Endothelial cell of umbilical vein (primary cell): ENCODE results near the gene FBXO33. TPM values are rescaled to one million over a fixed set of nuclear protein-coding genes. Genes with fewer than 3 reads are reported as not detected.

ENCODE experiments used
- BruUV-seq: library from RNA; stranded (reverse); fragments of 400-500 nt; replicated peaks from 2 replicates; lab custom pipeline; 2021; lab: Mats Ljungman, UMichigan
- CTCF ChIA-PET: fragments of 300-600, 350-600 bp; sonication (Branson Sonifier 250); formaldehyde crosslinking; loops from one replicate; lab custom pipeline; 2021; ENCODE audit warnings: antibody characterized with exemption, inconsistent platforms; lab: Charles Lee
- POLR2A ChIA-PET: fragments of 300-600, 350-600 bp; sonication (Branson Sonifier 250); formaldehyde crosslinking; loops from one replicate; lab custom pipeline; 2021; ENCODE audit warnings: antibody characterized with exemption, inconsistent platforms; lab: Charles Lee
- DNase-seq: peaks from one replicate; pipeline ENCODE4 v3.0.0-alpha.2; 2011; ENCODE audit warnings: low read depth, low spot score
- FAIRE-seq: peaks from 2 replicates; lab custom pipeline; 2011; peaks lifted over from hg19 to GRCh38; lab: Jason Lieb, UNC
- H2AFZ ChIP-seq: 2 replicates; pipeline ENCODE4 v1.6.0; 2012; ENCODE audit warnings: low read depth, low read length, control low read depth, inconsistent platforms
- H3K27ac ChIP-seq: 2 replicates; pipeline ENCODE4 v1.5.1; 2011; ENCODE audit warnings: low read depth, mild to moderate bottlenecking, control low read depth, low read length, moderate library complexity; ENCODE audit not compliant: insufficient read depth
- H3K27me3 ChIP-seq, 2 experiments: 2 replicates each; pipeline versions ENCODE4 v1.6.0 to v1.6.1; 2011; ENCODE audit warnings: low read length in 2 of 2, mixed read lengths in 1 of 2; ENCODE audit not compliant: control insufficient read depth in 2 of 2, insufficient read depth in 2 of 2
- H3K36me3 ChIP-seq, 2 experiments: 2 replicates in 1 of 2; 3 replicates in 1 of 2; pipeline ENCODE4 v1.5.1; 2011; ENCODE audit warnings: low read length in 2 of 2, mild to moderate bottlenecking in 1 of 2, moderate library complexity in 1 of 2; ENCODE audit not compliant: control insufficient read depth in 2 of 2, insufficient read depth in 2 of 2; ENCODE audit errors: extremely low read depth in 1 of 2
- H3K4me1 ChIP-seq: 3 replicates; pipeline ENCODE4 v1.5.1; 2011; ENCODE audit warnings: mild to moderate bottlenecking, low read length; ENCODE audit not compliant: control insufficient read depth, insufficient read depth; ENCODE audit errors: extremely low read depth
- H3K4me2 ChIP-seq: 2 replicates; pipeline ENCODE4 v1.6.1; 2011; ENCODE audit warnings: low read length, control low read depth, mixed read lengths; ENCODE audit not compliant: insufficient read depth
- H3K4me3 ChIP-seq, 3 experiments: fragments of 200-600 bp in 1 of 3; sonication (generic), shearing (Covaris generic) in 1 of 3; replicated peaks in 1 of 3; 2 replicates each; pipeline ENCODE4 v1.5.1; 2011 to 2016; ENCODE audit warnings: control low read depth in 3 of 3, low read length in 3 of 3, mild to moderate bottlenecking in 2 of 3, inconsistent platforms in 1 of 3, low read depth in 1 of 3, moderate library complexity in 1 of 3; ENCODE audit not compliant: insufficient read depth in 1 of 3
- H3K79me2 ChIP-seq: 2 replicates; pipeline ENCODE4 v1.6.0; 2012; ENCODE audit warnings: low read length, inconsistent platforms; ENCODE audit not compliant: control insufficient read depth, insufficient read depth
- H3K9ac ChIP-seq: replicated peaks from 2 replicates; pipeline ENCODE3; 2011; ENCODE audit warnings: low read length, control low read depth; ENCODE audit not compliant: insufficient read depth; ENCODE audit errors: extremely low read depth
- H3K9me1 ChIP-seq: replicated peaks from 3 replicates; pipeline ENCODE4 v1.6.0; 2011; ENCODE audit warnings: mild to moderate bottlenecking, low read length; ENCODE audit not compliant: control insufficient read depth, insufficient read depth; ENCODE audit errors: extremely low read depth
- H3K9me3 ChIP-seq: replicated peaks from 2 replicates; pipeline ENCODE4 v1.5.1; 2012; ENCODE audit warnings: low read length, inconsistent platforms; ENCODE audit not compliant: control insufficient read depth, insufficient read depth
- H4K20me1 ChIP-seq: replicated peaks from 2 replicates; pipeline ENCODE3; 2011; ENCODE audit warnings: mild to moderate bottlenecking, low read length; ENCODE audit not compliant: control insufficient read depth, insufficient read depth; ENCODE audit errors: extremely low read depth
- CTCF ChIP-seq, 2 donors: IDR thresholded peaks; 1 replicate in 1 of 2; 2 replicates in 1 of 2; pipeline ENCODE4 v1.5.1; 2011; ENCODE audit warnings: low read length in 2 of 2, mild to moderate bottlenecking in 2 of 2, moderate library complexity in 2 of 2, control low read depth in 1 of 2, inconsistent platforms in 1 of 2, low read depth in 1 of 2; ENCODE audit not compliant: insufficient read depth in 1 of 2; ENCODE audit errors: extremely low read depth in 1 of 2
- EZH2 ChIP-seq: IDR thresholded peaks from 2 replicates; pipeline ENCODE4 v1.6.1; 2012; ENCODE audit warnings: borderline replicate concordance, low read depth, mild to moderate bottlenecking, moderate library complexity, low read length, inconsistent platforms; ENCODE audit not compliant: severe bottlenecking
- FOS ChIP-seq: IDR thresholded peaks from 2 replicates; pipeline ENCODE4 v1.6.1; 2011; ENCODE audit warnings: mild to moderate bottlenecking, low read length, moderate library complexity, borderline replicate concordance; ENCODE audit not compliant: insufficient read depth
- GATA2 ChIP-seq: IDR thresholded peaks from 2 replicates; pipeline ENCODE4 v1.7.0; 2011; ENCODE audit warnings: low read depth, mild to moderate bottlenecking, moderate library complexity, mixed read lengths, low read length; ENCODE audit not compliant: insufficient read length, insufficient read depth
- JUN ChIP-seq: IDR thresholded peaks from 2 replicates; pipeline ENCODE4 v1.6.1; 2011; ENCODE audit warnings: borderline replicate concordance, low read depth; ENCODE audit not compliant: insufficient read length, insufficient read depth
- MAX ChIP-seq: IDR thresholded peaks from 2 replicates; pipeline ENCODE4 v1.6.1; 2011; ENCODE audit not compliant: insufficient read depth, insufficient read length
- MYC ChIP-seq: IDR thresholded peaks from one replicate; pipeline ENCODE4 v1.6.1; 2011; ENCODE audit warnings: mild to moderate bottlenecking, low read depth, low read length
- POLR2A ChIP-seq: IDR thresholded peaks from 2 replicates; pipeline ENCODE4 v1.6.1; 2012; ENCODE audit warnings: low read depth, mild to moderate bottlenecking, control low read depth, low read length
- POLR2AphosphoS5 ChIP-seq: IDR thresholded peaks from 2 replicates; pipeline ENCODE4 v1.6.1; 2012; ENCODE audit warnings: low read depth, mild to moderate bottlenecking, control low read depth, low read length, moderate library complexity; ENCODE audit not compliant: insufficient read depth
- dilution Hi-C: fragments of 300-500 bp; cut with MboI; formaldehyde crosslinking; loops from one replicate; pipeline ENCODE4 v1.15.0; 2019; ENCODE audit warnings: low sequenced_read_pairs; ENCODE audit not compliant: extremely low pct_ligation_motif_present
- intact Hi-C: fragments of 100-400 bp; cut with micrococcal nuclease; formaldehyde crosslinking; loops from one replicate; pipeline ENCODE4 v1.10.0; 2022
- polyA plus RNA-seq, 4 experiments: library from polyadenylated mRNA; depleted of rRNA in 3 of 4; stranded (reverse) in 3 of 4; unstranded in 1 of 4; fragments of >200 nt; gene quantifications; 2 replicates each; pipeline versions ENCODE4 v1.2.1 to v1.2.3, GENCODE V29; 2011 to 2012; ENCODE audit warnings: missing spikeins in 1 of 4
- total RNA-seq: library from RNA; stranded (reverse); gene quantifications from 2 replicates; pipeline ENCODE4 v1.2.3, GENCODE V29; 2021

The FBXO33 gene
- total and polyA plus RNA-seq, 2 donors (not counting 3 experiments of a cell fraction or from before 2014, with no cell fraction given), result 4.2 to 5.0 TPM

GRCh38 chr14:39454906-39455539 is 22.8 kb upstream of the FBXO33 start:
- FAIRE-seq (no peak), DNase-seq (no peak)
- BruUV-seq, result no TSS peak
- intact Hi-C loops, result no loop called here
- Histone ChIP-seq H3K4me3 (no peak overlapping the region), H3K36me3 (no peaks in the 10 kb centered on the region), H3K4me1 (no peaks in the 10 kb centered on the region), H3K27ac (no peak overlapping the region), H3K9me1 (no peaks in the 10 kb centered on the region), H3K27me3 (no peaks in the 10 kb centered on the region), H3K9ac (no peak overlapping the region), H3K79me2 (no peaks in the 10 kb centered on the region), H3K9me3 (no peaks in the 10 kb centered on the region), H4K20me1 (no peaks in the 10 kb centered on the region), H3K4me2 (no peak overlapping the region), H2AFZ (no peak overlapping the region)
- TF ChIP-seq FOS (no peak), POLR2AphosphoS5 (no peak), GATA2 (no peak), CTCF (IDR thresholded peaks at IDR 0.05; ENCODE audit: extremely low read depth in 1 of 2, insufficient read depth in 1 of 2, low read depth in 1 of 2, low read length in 2 of 2) (no peak), MYC (no peak), POLR2A (no peak), JUN (no peak), EZH2 (no peak), MAX (no peak)
- dilution Hi-C loops, result no loop called here
- POLR2A ChIA-PET, result no interaction called here
- CTCF ChIA-PET, result no interaction called here
